ENCODE data around the gene TGM1. TPM values are rescaled to one million over a fixed set of nuclear protein-coding genes. Genes with fewer than 3 reads are reported as not detected.

The TGM1 gene
- total RNA-seq, 1 experiment from 2014 or later, result 2.9 TPM

DNA sequence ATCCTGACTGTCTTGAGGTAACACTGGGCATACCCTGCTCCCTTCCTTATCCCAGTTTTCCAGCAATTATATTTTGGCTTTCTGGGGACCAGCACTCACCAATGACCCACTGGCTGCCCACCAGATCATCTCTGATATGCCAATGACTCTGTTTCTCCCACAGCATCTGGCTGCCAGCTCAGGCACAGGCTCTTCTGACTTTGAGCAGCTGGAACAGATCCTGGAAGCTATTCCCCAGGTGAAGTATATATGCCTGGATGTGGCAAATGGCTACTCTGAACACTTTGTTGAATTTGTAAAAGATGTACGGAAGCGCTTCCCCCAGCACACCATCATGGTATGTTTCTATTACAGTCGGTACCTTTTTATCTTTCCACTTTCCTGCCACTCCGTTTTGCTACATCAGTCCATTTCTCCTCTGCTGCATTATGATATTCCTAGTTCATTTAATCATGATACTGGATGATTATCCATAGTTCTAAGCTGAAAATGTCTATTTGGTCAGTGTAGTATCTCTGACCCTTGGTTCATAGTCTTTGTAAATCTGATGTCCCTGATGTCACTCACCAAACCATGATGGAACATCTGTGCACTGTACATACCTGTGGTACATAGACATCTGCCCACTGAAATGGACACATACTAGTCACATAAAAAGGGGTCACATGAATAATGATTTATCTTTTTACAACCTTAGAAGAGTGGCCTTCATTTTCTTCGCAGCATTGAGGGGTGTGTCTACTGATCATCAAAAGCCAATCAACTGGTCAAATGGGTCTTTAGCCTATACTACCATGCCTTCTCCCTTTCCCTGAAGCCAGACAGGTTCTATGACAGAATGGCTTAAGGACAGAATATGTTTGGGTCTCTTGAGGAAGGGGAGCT, 26.9 kb downstream of the TGM1 start:
- H2BK5ac ChIP-seq (ENCODE audit: insufficient read length, low read length), result no peak overlapping the region
- H3K79me2 ChIP-seq (ENCODE audit: insufficient read depth, low read length), result peaks cover 3% of the 10 kb centered on the region; the same call in 1 of the 2 replicates
- Mint-ChIP-seq H3K27me3 (ENCODE audit: low read depth) (no peaks in the 10 kb centered on the region), H3K36me3 (ENCODE audit: insufficient read depth in 1 of 3, low read depth in 3 of 3) (peaks cover 35 to 67% (median 65%) of the 10 kb centered on the region in 3 experiments; a peak in 6 of 7 replicates), H3K27ac (no peak overlapping the region), H3K4me1 (peaks cover 8 to 20% of the 10 kb centered on the region in 2 experiments), H3K9me3 (no peaks in the 10 kb centered on the region), H3K4me3 (no peak overlapping the region)
- no peak overlapping the region for H3K27ac ChIP-seq (ENCODE audit: insufficient read length, low read depth, low read length)
- H2BK12ac ChIP-seq (ENCODE audit: insufficient read length, low read depth, low read length), result no peak overlapping the region
- no peak overlapping the region for H4K8ac ChIP-seq (replicated peaks; ENCODE audit: insufficient read length, low read depth, low read length)
- no peaks in the 10 kb centered on the region for H3K9me3 ChIP-seq (ENCODE audit: control insufficient read depth, low read depth, low read length)
- H2AK5ac ChIP-seq (ENCODE audit: insufficient read length, low read length), result no peak overlapping the region
- H4K91ac ChIP-seq (ENCODE audit: insufficient read length, low read depth, low read length), result no peak overlapping the region
- H3K4ac ChIP-seq (ENCODE audit: low read depth, low read length), result no peak overlapping the region
- H2BK120ac ChIP-seq (ENCODE audit: low read depth, low read length, poor library complexity, severe bottlenecking), result no peak overlapping the region
- no peaks in the 10 kb centered on the region for H3K27me3 ChIP-seq (ENCODE audit: insufficient read depth, low read length)
- no peak for DNase-seq
- H3K14ac ChIP-seq (ENCODE audit: insufficient read depth, low read length), result no peak overlapping the region
- H3T11ph ChIP-seq (ENCODE audit: low read length), result no peak overlapping the region
- no peak overlapping the region for H2BK20ac ChIP-seq (ENCODE audit: low read depth, low read length, poor library complexity, severe bottlenecking)
- no peak overlapping the region for H3K56ac ChIP-seq (ENCODE audit: insufficient read length, low read depth, low read length)
- no peak overlapping the region for H4K5ac ChIP-seq (ENCODE audit: insufficient read length, low read depth, low read length)
- no peak overlapping the region for H3K4me2 ChIP-seq (ENCODE audit: insufficient read depth, insufficient read length, low read length)
- H3K9ac ChIP-seq (ENCODE audit: extremely low read depth, insufficient read length, low read length), result no peak overlapping the region
- peaks cover 2% of the 10 kb centered on the region for H4K20me1 ChIP-seq (ENCODE audit: control insufficient read depth, insufficient read depth, insufficient read length)
- no peak overlapping the region for H3K23ac ChIP-seq (ENCODE audit: insufficient read length, low read depth, low read length)
- peaks cover under 1% of the 10 kb centered on the region for H3K79me1 ChIP-seq (ENCODE audit: insufficient read depth, low read depth, low read length, poor library complexity, severe bottlenecking)
- no peak overlapping the region for H2BK15ac ChIP-seq (ENCODE audit: low read depth, low read length)
- 0 out of 2 replicates have a peak, but pooled peaks cover 6% of the 10 kb centered on the region for H3K4me1 ChIP-seq (ENCODE audit: insufficient read depth, low read length)
- TF ChIP-seq, protein P1, sequence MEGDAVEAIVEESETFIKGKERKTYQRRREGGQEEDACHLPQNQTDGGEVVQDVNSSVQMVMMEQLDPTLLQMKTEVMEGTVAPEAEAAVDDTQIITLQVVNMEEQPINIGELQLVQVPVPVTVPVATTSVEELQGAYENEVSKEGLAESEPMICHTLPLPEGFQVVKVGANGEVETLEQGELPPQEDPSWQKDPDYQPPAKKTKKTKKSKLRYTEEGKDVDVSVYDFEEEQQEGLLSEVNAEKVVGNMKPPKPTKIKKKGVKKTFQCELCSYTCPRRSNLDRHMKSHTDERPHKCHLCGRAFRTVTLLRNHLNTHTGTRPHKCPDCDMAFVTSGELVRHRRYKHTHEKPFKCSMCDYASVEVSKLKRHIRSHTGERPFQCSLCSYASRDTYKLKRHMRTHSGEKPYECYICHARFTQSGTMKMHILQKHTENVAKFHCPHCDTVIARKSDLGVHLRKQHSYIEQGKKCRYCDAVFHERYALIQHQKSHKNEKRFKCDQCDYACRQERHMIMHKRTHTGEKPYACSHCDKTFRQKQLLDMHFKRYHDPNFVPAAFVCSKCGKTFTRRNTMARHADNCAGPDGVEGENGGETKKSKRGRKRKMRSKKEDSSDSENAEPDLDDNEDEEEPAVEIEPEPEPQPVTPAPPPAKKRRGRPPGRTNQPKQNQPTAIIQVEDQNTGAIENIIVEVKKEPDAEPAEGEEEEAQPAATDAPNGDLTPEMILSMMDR (conservative IDR thresholded peaks at IDR 0.05), result no peak
- no CpG with 5 or more reads among the region's 5 CpGs for WGBS (ENCODE audit: extremely low coverage, insufficient read length, low lambda C conversion rate)
- no peak overlapping the region for H3K18ac ChIP-seq (ENCODE audit: insufficient read length, low read depth, low read length)
- peaks cover 15% of the 10 kb centered on the region for H3K23me2 ChIP-seq (ENCODE audit: insufficient read length, low read depth, low read length, poor library complexity, severe bottlenecking)
- no peak overlapping the region for H2AFZ ChIP-seq (ENCODE audit: low read length)
